NCI-H2196 treated with DMSO at 0.1 percent for 48 hours (cell line): Measurements from ENCODE around the gene ASTN2.

Source experiments
- DNase-seq: peaks from one replicate; lab custom pipeline; 2025; ENCODE audit not compliant: unreplicated experiment; lab: John Stamatoyannopoulos, UW

Gene ASTN2

GRCh38 chr9:117029341-117029740, 385.5 kb downstream of the ASTN2 start:
- DNase-seq, result no peak

- DNase-seq, result no peak
Observed at GRCh38 chr9:117028103-117028858, 386.6 kb downstream of the ASTN2 start.

- peak; percentile 8 for DNase-seq
Observed at GRCh38 chr9:117021906-117022305, 393.0 kb downstream of the ASTN2 start.

GRCh38 chr9:117018966-117019617, 395.8 kb downstream of the ASTN2 start:
- no peak for DNase-seq

- DNase-seq, result no peak
Observed at GRCh38 chr9:117017414-117017985, 397.4 kb downstream of the ASTN2 start.

GRCh38 chr9:117014061-117014460, 400.8 kb downstream of the ASTN2 start:
- no peak for DNase-seq

- no peak for DNase-seq
Observed at GRCh38 chr9:117013440-117013995, 401.3 kb downstream of the ASTN2 start.

GRCh38 chr9:117010061-117010460, 404.8 kb downstream of the ASTN2 start:
- DNase-seq, result no peak

GRCh38 chr9:117008876-117009275, 406.0 kb downstream of the ASTN2 start:
- DNase-seq, result no peak

GRCh38 chr9:117008461-117008860, 406.4 kb downstream of the ASTN2 start:
- DNase-seq, result no peak

- DNase-seq, result no peak
Observed at GRCh38 chr9:117002686-117003085, 412.2 kb downstream of the ASTN2 start.

- no peak for DNase-seq
Observed at GRCh38 chr9:117000834-117001233, 414.0 kb downstream of the ASTN2 start.

GRCh38 chr9:117000196-117000723, 414.6 kb downstream of the ASTN2 start:
- no peak for DNase-seq

GRCh38 chr9:116998305-116998704, 416.6 kb downstream of the ASTN2 start:
- no peak for DNase-seq

GRCh38 chr9:116992865-116993264, 422.0 kb downstream of the ASTN2 start:
- no peak for DNase-seq

GRCh38 chr9:116991051-116991450, 423.8 kb downstream of the ASTN2 start:
- DNase-seq, result no peak

GRCh38 chr9:116990592-116990991, 424.3 kb downstream of the ASTN2 start:
- no peak for DNase-seq

- DNase-seq, result no peak
Observed at GRCh38 chr9:116987721-116988485, 427.0 kb downstream of the ASTN2 start.

- no peak for DNase-seq
Observed at GRCh38 chr9:116986015-116986414, 428.8 kb downstream of the ASTN2 start.

- DNase-seq, result no peak
Observed at GRCh38 chr9:116985596-116985995, 429.3 kb downstream of the ASTN2 start.

- DNase-seq, result no peak
Observed at GRCh38 chr9:116984111-116984510, 430.7 kb downstream of the ASTN2 start.
